HG03175 (cell line): ENCODE results near the gene ZDHHC1.
A peak's percentile ranks its signal among the peaks of the same experiment; 100 is the strongest.

Source experiments
- ATAC-seq: cut with Tn5 transposase; IDR thresholded peaks from one replicate; pipeline ENCODE4 v1.9.1; 2021; ENCODE audit warnings: mild to moderate bottlenecking, moderate library complexity; ENCODE audit not compliant: unreplicated experiment

The ZDHHC1 gene, protein sequence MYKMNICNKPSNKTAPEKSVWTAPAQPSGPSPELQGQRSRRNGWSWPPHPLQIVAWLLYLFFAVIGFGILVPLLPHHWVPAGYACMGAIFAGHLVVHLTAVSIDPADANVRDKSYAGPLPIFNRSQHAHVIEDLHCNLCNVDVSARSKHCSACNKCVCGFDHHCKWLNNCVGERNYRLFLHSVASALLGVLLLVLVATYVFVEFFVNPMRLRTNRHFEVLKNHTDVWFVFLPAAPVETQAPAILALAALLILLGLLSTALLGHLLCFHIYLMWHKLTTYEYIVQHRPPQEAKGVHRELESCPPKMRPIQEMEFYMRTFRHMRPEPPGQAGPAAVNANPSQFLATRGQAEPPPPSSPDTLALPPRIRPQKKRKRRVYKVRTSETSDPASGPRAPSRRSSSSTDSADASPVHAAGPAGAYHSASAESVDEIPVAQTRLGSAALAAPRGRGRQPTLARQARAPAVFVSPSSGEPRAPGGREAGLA

DNA sequence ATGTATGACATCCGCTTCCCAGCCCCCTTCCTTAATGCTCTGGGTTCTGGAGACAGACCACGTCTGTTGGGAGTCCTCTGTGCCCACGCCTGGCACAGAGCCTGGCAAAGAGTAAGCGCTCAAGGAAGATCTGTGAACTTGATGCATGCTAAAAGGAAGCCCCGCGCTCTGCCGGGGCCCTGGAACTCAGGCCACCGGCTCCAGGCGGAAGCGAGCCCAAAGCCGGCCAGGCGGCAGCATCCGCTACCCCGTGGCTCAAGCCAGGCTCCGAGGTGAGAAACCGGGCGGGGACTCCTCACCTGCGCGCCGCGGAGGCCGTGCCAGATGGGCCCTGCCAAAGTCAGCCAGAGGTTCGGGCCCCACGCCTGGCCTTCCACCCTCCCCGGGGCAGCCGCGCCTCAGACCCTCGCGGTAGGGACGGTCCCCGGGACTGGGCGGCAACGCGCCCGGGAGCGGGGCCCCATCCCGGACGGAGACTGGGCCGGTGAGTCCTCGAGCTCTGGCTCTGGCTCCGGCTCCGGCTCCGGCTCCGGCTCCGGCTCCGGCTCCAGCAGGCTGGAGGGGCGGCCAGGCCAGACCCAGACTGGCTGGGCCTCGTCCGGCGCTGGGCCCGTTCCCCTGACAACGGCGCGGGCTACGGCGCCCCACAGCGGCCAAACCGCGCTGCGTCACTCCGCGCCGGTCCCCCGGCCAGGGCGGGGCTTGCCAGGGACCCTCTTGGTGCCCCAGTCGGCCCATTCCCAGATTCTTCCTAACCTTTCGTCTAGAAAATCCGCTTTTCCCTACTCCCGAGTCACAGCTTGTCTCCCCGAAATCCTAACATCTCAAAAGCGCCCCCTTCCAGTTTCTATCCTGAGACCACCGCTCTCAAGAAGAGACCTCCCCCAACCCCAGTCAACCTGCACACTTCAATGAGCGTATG, at the start of gene ZDHHC1:
ZDHHC1 (minus strand) TSS at position 606 of the 922 bp plus-strand sequence. CDS start 8,702 bp downstream, outside the sequence.
- peak; percentile 69 for ATAC-seq

DNA sequence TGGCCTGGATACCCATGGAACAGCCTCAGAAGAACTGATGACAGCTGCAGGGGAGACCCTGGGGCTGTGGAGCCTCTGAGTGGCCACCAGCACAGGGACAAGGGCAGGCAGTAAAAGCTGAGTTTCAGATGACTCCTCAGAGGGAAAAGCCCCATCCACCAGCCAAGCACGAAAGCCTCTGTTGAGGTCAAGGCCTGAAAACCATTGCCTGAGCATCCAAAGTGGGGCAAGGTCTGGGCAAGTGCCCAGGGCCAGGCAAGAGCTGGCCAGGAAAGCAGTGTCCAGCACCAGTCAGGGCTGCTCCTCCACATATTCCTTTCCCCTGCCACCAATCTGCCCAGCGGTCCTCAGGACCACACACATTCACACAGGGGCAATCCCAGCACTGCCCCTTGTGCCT, 48.3 kb upstream of the ZDHHC1 start:
- ATAC-seq: no peak

- no peak for ATAC-seq
Observed at GRCh38 chr16:67463691-67464090, 47.4 kb upstream of the ZDHHC1 start.

- no peak for ATAC-seq
Observed at GRCh38 chr16:67463059-67463458, 46.8 kb upstream of the ZDHHC1 start.

GRCh38 chr16:67462279-67462655, 46.0 kb upstream of the ZDHHC1 start:
- no peak for ATAC-seq

DNA sequence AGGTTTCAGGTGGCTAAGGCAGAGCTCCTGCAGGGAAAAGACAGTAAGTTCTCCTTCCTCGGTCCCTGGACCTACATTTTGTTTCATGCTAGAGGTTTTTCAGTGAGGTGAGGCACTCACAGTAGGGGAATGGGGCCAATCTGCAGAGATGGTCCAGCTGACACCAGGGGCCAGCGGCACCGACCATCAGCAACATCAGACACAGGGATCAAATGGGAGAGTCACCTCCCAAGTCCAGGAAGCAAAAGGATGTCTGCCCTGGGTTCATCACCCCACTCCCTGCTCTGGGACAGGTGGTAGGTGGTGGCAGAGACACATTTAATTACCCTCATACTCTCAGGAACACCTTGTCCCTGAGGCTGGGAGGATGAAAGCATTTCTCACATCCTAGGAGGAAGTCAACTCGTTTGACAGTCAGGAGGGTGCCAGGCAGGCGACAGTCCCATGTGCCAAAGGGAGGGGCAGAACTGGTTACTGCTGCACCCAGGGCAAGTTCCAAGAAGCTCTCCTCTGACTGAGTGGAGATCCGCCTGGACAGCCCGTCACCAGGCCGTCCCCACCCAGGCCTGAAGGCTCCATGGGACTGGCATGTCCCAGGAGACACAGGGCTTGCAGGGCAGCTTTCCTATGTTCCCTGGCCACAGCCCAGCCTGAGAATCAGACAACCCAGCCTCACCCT, 45.5 kb upstream of the ZDHHC1 start:
- ATAC-seq: no peak

GRCh38 chr16:67460961-67461360, 44.7 kb upstream of the ZDHHC1 start:
- no peak for ATAC-seq

GRCh38 chr16:67460168-67460567, 43.9 kb upstream of the ZDHHC1 start:
- ATAC-seq: no peak

GRCh38 chr16:67459861-67460150, 43.5 kb upstream of the ZDHHC1 start:
- ATAC-seq: no peak

GRCh38 chr16:67459066-67459860, 43.0 kb upstream of the ZDHHC1 start:
- no peak for ATAC-seq

DNA sequence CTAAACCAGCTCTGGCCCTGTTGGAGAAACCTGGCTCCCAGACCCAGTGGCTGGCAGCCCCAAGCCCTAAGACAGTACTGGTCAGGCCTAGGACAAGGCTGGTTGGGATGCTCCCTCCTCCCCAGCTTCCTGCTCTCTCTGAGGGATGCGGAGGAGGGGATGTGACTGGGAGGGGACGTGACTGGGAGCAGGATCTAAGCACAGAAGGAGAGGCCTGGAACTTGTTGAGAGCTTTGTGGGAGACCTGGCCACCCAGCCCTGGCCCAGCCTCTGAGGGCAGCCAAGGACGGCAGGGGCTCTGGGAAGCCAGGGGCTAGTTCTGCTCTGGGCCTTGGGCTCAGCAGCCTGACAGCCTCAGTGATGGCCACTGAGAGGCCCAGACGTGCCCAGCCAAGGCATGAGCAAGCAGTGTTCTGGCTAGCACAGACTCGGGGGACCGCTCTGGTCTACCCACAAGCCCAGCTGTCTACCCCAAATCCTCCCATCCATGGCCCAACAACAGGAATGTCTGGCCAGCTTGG, 41.9 kb upstream of the ZDHHC1 start:
- no peak for ATAC-seq

- no peak for ATAC-seq
Observed at GRCh38 chr16:67457611-67458010, 41.3 kb upstream of the ZDHHC1 start.

DNA sequence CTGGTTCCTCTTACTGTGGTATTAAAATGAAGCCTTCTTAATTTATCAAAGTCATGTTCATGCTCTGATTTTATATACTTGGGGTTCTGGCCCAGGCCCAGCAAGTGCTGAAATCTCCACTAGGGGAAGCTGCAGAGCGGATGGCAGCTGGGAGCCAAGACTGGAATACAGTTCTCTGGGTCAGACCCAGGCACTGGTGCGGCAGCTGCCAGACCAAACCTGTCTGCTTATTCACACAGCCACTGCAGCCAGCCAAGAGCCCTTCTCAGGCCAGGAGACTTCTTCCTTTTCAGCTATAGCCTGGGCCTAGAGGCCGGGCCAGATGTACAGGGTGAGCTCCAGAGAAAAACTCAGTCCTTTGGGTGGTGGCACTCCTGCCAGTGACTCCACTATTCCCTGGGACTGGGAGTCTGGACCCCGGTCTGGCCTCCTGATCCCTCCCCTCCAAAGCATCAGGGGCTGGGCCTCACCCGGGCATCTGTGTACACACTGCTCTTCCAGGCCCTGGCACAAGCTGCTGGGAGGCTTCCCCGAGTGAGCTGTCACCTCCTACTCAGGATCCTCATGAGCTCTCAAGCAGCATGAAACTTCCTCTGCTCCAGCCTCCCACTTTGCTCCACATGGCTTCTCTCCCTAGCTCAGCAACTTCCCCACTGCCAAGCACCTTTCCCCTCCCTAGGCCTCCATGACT, 40.3 kb upstream of the ZDHHC1 start:
- ATAC-seq: no peak

DNA sequence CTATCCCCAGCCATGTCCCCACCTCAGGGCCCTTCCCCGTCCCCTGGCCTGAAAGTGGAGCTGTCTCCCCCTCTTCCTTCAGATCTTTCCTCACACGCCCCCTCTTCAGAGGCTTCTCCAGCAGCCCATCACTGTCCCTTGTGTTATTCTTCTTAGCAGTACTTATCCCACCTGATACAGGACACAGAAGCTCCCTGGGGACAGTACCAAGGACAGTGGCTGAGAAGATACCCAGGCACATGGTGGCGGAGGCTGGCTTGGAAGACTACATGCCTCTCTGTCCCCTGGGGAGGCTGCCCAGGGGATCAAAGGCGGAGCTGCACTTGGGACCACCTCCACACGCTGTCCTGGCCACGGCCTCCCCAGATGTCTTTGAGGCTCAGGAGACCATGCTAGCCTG, 38.6 kb upstream of the ZDHHC1 start:
- ATAC-seq: no peak

DNA sequence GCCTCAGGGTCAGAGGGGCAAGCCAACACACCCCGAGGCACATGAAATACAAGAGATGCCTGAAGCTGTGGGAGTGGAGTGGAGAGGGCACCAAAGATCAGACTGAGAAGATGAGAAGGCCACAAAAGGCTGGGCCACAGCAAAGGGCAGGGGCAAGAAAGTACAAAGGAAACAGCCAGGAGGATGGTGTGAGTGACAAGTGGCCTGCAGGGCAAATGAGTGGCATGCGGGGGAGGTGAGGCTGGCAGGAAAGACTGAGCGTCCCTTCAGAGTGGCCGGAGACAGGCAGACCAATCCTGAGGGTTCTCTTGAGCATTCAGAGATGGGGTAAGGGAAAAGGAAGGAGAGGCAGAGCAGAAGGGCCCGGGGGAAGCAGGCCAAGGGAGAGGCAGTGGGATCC, 37.8 kb upstream of the ZDHHC1 start:
- no peak for ATAC-seq

DNA sequence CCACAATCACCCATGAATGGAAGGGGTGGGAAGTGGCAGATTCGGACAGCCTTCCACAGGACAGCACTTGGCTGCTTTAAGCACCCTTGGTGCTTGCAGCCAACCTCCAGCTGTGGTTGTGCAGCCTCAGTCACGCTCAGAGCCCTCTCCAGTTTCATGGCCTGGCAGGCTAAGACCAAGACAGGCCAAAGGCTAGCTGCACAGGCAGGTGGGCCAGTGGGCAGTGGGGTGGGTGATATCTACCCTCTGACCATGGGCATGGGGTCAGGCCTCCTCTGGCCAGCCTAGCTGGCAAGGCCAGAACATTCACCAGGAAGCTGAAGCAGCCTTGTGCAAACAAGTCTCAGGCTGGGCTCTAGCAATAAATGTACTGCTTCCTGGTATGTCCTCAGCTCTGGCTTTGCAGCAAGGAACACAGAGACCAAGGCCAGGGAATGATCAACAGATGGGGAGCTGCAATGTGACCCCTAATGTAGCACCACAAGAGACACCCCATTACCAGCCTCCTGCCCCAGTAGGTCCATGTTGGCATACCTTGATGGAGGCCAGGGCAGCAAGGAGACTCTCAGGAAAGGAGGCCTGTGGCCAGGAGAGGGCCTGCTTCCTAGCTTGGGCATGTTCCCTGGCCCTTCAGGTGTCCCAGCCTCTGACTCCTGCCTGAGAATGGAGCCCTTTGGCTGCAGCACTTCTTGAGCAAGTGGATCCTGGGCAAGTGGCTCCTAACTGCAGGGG, 35.6 kb upstream of the ZDHHC1 start:
- ATAC-seq: no peak

DNA sequence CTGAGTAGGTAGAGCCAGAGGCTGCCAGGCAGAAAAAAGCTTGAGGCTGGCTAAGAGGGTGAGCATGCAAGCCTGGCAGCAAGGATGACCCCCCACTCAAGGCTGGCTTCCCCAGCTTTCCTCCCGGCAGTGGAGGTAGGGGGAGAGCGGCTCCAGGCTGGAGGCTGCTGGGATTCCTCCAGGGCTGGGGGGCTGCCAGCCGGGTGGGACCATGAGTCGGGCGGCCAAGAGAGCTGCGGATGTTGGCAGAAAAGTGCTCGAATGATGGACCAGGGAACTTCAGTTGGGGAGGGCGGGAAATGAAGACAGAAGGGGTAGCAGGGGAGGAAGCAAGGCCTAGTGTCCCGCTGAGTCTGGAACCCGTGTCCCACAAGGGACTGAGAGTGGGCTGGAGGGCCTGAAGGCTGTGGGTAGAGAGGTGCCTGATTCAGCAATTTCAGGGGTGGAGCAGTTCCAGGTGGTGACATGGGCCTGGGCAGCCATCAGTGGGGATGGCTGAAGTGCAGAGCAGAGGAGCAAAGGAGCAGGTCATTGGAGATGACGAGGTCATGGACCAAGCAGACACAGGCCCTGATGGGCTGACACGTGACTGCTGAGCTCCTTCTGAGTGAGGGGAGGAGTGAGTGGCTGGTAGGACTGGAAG, 34.9 kb upstream of the ZDHHC1 start:
- ATAC-seq: no peak

DNA sequence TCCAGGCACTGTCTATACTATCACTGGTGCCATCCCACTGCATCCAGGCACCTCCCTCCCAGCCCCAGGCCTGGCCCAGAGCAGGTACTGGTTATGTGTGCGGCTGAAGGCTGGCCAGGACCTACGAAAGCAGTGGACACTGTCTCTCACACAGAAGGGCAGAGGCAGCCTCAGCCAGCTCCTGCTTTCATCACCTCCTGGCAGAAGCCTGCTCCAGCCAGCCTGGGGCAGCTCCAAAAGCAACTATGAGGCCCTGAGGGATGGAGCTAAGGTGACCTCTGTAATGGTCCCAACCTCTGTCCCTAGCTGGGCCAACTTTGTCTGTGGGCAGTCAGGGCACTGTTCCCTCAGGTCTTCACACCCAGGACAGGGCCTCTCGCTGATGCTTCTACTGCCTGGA, 33.5 kb upstream of the ZDHHC1 start:
- no peak for ATAC-seq

DNA sequence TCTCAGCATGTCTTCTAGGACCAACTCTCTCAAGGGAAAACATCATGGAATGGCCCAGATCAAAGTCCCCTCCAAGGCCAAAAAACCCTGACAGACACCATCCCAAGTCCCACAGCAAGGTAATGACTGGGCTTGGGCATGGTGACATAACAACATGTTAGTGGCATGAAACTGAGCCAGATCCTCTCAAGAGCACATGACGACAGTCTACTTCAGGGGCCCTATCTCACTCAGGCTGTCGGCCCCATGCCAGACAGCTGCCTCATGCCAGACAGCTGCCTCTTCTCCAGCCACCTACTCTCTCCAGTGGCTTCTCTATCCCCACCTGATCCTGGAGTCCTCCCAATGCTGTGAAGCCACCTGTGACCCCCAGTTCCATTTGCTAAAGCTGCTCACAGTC, 33.1 kb upstream of the ZDHHC1 start:
- no peak for ATAC-seq
